ENCODE results near the gene KRTAP12-1.
"Not testable (repeated sequence)": the region's sequence is repeated elsewhere in the genome, so short reads cannot be mapped to it uniquely, and the experiment has no call there.

Gene KRTAP12-1

DNA sequence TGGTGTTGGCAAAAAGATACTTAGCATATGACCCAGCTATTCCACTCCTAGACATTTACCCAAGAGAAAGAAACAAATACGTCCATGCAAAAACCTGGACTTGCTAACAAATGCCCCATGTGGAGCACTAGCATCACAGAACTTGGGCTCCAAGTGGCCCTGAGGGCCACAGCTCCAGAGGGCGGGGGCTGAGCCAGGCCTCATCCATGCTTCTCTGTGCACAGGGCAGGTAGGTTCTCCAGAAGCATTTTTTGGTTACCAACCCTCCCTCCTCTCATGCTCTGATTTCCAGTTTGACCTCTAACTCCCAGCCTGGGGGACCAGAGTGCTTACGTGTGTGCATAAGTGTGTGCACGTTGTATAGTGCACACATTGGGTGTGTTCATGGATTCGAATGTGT, 17.3 kb downstream of the KRTAP12-1 start:
- no peak for DNase-seq

GRCh38 chr21:44661567-44661966, 20.4 kb downstream of the KRTAP12-1 start:
- not testable (repeated sequence) for DNase-seq

GRCh38 chr21:44658913-44659595, 22.9 kb downstream of the KRTAP12-1 start:
- DNase-seq = no peak

DNA sequence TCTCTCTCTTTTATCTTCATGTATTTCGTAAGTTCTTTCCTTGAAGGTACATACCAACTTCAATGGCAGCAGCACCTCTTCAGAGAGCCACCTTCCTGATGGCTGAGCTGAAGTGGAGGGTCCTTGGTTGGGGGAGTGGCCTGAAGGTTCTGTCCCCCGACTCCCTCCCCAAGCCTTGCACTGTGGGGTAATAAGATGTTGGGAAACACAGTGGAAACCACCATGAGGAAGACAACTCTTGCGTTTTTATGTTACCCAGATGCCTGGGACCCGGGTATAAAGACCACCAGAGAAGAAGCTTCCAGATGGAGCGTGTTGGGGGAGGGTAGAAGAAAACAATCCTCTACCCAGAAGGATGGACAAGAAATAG, 23.4 kb downstream of the KRTAP12-1 start:
- no peak for DNase-seq

DNA sequence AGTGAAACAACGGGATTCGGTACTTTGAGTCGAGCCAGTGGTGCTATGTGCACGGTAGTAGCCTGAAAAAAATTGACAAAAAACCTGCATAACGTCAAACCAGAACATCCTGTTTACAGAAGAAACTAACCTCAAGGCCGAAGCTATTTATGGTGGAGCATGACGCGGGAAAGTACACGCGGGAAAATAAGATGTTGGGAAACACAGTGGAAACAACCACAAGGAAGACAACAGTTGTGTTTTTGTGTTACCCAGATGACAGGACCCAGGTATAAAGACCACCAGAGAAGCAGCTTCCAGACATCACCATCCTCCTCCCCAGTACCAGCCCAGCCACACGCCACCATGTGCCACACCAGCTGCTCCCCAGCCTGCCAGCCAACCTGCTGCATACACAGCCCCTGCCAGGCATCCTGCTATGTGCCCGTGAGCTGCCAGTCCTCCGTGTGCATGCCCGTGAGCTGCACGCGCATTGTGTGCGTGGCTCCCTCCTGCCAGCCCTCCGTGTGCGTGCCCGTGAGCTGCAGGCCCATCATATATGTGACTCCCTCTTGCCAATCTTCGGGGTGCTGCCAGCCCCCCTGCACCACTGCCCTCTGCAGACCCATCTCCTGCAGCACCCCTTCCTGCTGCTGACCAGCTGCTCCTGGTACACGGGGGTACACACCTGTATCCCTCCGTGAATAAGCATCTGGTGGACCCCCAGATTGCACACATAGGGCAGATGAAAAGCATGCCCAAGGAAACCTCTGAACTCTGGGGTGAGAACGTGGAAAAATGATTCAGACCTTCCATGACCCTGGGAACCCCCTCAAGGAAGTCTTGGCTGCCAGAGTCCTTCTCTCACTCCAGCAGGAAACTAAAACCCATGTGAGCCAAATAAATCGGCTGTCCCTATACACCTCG, 24.1 kb downstream of the KRTAP12-1 start, which contains the start of gene KRTAP12-3:
KRTAP12-3 (plus strand) TSS at position 298 of the 906 bp plus-strand sequence; CDS start at position 346, 48 bp downstream.
- no peak for DNase-seq

DNA sequence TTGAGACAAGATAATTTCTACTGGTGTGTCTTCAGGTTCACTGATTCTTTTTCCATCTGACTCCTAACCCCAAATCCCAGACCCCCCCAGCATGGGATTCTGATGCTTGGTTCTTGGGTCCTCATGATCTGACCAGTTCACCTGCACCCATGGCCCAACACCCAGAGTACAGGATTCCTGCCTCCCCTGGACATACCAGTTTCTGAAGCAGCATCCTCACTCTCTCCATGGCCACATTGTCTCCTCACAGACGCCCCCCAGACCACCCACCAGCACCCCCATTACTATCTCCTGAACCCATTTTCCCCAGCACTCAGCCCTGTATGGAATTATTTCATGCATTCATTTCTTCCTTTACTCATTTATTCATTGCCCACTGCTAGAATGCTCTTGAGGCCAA, 25.1 kb downstream of the KRTAP12-1 start:
- DNase-seq = no peak

DNA sequence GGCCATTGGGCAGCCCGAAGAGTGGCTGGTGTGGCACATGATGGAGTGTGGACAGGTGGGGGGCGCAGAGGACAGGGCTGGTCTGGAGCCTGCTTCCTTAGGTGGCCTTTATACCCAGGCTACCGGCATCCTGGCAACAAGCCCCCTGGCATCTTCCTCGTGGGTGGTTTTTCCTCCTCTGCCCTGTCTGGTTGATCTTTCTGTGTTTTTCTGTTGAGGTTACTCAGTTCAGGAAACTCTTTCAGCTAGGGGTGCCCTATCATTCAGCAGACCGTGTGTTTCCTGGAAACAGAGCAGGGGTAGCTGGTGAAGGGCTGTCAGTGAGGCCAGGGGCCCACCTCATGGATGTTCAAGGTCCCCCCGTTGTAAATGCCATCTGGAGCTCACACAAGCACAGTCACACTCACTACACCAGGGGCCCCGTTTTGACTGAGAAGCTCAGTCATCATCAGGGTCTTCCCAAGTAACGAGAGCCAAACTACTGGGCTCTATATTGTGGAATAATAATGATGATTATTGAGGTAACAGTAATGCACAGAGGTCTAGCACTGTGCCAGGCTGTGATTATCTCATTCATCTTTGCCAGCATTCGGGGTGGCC, 27.3 kb downstream of the KRTAP12-1 start, which contains the start of gene KRTAP12-4:
KRTAP12-4 (minus strand) TSS at position 84 of the 600 bp plus-strand sequence; CDS start at position 39, 45 bp downstream.
- DNase-seq = no peak

DNA sequence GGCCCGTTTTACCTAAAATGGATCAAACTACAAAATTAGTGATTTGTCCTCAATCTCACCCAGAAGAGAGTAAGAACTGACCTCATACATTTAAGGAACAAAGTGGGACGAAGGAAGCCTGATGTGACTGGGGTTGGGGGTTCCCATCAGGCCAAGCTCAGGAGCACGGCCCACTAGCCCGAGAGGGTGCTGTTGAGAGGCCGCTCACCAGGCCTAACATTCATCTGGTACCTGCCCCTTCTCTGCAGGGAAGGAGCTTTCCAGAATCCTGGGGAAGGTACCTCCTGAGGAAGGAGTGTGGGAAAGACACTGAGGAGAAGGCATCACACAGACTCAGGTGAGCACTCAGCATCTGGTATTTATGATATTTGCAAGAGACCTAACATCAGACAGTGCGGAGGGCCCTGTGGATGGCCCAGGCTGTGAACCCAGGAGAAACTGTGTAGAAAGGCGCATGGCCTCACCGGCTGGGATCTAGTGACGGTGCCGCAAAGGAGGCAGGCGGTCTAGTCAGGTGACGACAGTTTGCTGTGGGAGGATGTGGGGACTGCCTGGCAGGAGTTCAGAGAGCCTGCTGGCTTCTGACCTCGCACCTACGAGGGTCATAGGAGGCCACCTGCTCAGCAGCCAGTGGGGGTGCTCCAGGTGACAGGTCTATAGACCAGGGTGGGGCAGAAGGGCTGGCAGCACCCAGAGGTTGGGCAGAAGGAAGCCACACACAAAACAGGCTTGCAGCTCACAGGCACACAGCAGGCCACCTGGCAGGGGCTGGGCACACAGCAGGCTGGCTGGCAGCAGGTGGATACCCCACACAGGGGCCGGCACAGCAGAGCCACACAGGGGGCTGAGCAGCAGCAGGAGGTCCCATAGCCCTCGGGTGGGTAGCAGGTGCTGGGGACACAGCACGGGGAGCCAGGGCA, 28.0 kb downstream of the KRTAP12-1 start:
- peak; percentile 27 for DNase-seq

GRCh38 chr21:44653123-44653522, 28.8 kb downstream of the KRTAP12-1 start:
- DNase-seq = no peak

DNA sequence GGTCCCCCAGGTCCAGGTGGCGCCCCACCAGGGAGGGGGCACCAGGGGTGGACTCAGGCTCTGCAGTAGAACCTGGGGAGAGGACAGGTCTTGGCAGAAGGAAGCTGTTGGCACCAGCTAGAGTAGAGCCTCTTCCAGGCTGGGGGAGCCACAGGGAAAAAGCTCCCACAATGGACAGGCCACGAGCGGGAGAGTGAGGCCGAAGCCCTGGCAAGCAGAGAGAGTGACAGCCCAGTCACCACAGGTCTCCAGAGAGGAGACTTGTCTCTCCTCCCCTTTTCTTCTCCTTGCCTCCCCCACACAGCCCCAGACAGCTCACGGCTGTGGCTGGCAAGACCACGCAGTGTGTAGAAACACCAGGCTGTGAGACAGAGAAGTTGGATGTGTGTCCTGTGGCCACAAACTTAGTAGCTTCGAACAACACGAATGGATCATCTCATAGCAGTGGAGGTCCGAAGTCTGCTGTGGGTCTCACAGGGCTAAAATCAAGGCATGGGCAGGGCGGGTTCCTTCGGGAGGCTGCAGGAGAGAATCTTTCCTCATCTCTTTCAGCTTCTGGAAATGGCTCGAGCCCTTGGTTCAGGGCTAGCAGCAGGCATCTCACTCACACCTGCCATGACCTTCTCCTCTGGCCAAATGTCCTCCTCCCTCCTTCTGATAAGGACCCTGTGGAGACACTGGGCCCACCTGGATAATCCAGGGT, 30.8 kb downstream of the KRTAP12-1 start:
- DNase-seq = no peak

- DNase-seq = no peak
These were observed 31.5 kb downstream of the KRTAP12-1 start for GRCh38 chr21:44650265-44650972.

- no peak for DNase-seq
These were observed 32.4 kb downstream of the KRTAP12-1 start for GRCh38 chr21:44649521-44650100.

GRCh38 chr21:44648557-44649311, 33.2 kb downstream of the KRTAP12-1 start:
- DNase-seq = no peak

- no peak for DNase-seq
These were observed 34.8 kb downstream of the KRTAP12-1 start for GRCh38 chr21:44647222-44647552.

- not testable (repeated sequence) for DNase-seq
These were observed 35.4 kb downstream of the KRTAP12-1 start, which contains the start of gene KRTAP10-11 for GRCh38 chr21:44646366-44647221. TSS of gene KRTAP10-11 (plus strand) at chr21:44646414. CDS start at chr21:44646459, 45 bp downstream.

DNA sequence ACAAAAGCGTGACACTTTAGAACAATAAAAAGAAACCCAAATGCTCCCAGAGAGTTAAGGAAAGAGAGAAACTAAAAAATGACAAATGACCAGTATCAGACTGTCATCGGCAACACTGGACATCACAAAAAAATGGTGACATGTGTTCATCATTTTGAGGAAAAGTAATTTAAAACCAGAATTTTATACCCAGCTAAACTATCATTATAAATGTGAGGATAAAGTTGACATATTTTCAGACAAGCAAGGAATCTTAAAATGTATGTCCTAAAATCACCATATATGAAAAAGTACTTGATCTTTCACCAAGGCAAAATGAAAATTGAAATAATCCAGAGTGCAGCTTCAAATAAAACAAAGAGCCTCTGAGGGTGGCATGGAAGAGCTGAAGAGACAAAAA, 37.1 kb downstream of the KRTAP12-1 start:
- no peak for DNase-seq

GRCh38 chr21:44643741-44644310, 38.1 kb downstream of the KRTAP12-1 start:
- DNase-seq = no peak

- no peak for DNase-seq
These were observed 41.2 kb downstream of the KRTAP12-1 start for GRCh38 chr21:44640761-44641160.

- no peak for DNase-seq
These were observed 42.7 kb downstream of the KRTAP12-1 start for GRCh38 chr21:44639331-44639655.

All from stimulated activated naive CD4-positive, alpha-beta T cell treated with Interleukin-2 at 50 U/mL for 16 hours (primary cell).